PC-9 (cell line): ENCODE data around the gene CUX1. TPM values are rescaled to one million over a fixed set of nuclear protein-coding genes. Genes with fewer than 3 reads are reported as not detected.

ENCODE experiments used
- BruUV-seq: library from RNA; stranded (reverse); fragments of 400-500 nt; replicated peaks from 2 replicates; lab custom pipeline; 2021; lab: Mats Ljungman, UMichigan
- CTCF ChIA-PET: fragments of 300-600 bp; sonication (Branson Sonifier 250); formaldehyde crosslinking; loops from one replicate; lab custom pipeline; 2022; ENCODE audit warnings: antibody characterized with exemption; lab: Charles Lee
- POLR2A ChIA-PET: fragments of 300-600 bp; sonication (Branson Sonifier 250); formaldehyde crosslinking; loops from one replicate; lab custom pipeline; 2022; ENCODE audit warnings: antibody characterized with exemption; ENCODE audit not compliant: unreplicated experiment; lab: Charles Lee
- DNase-seq, 2 experiments: peaks; one replicate each; pipeline versions ENCODE4 v3.0.0 to v3.0.0-alpha.2; 2015 to 2022; ENCODE audit warnings: mixed read lengths in 1 of 2
- H2AFZ ChIP-seq: fragments of 200-600 bp; sonication (generic); 2 replicates; pipeline ENCODE4 v1.8.1; 2017; ENCODE audit warnings: antibody characterized with exemption
- H3F3A ChIP-seq: fragments of 200-600 bp; sonication (generic); 2 replicates; pipeline ENCODE4 v1.8.1; 2017; ENCODE audit warnings: antibody characterized with exemption, mild to moderate bottlenecking, low read depth; ENCODE audit not compliant: insufficient read depth
- H3K27ac ChIP-seq: fragments of 200-600 bp; sonication (generic); 2 replicates; pipeline ENCODE4 v1.6.1; 2016; ENCODE audit warnings: mixed run types
- H3K27me3 ChIP-seq: fragments of 200-600 bp; sonication (generic); 2 replicates; pipeline ENCODE4 v1.6.1; 2016; ENCODE audit warnings: low read depth, mixed run types; ENCODE audit not compliant: insufficient read depth
- H3K36me3 ChIP-seq: fragments of 200-600 bp; sonication (generic); 2 replicates; pipeline ENCODE4 v1.6.1; 2016; ENCODE audit warnings: low read depth, mixed run types
- H3K4me1 ChIP-seq: fragments of 200-600 bp; sonication (generic); replicated peaks from 2 replicates; pipeline ENCODE4 v1.6.1; 2016; ENCODE audit warnings: mixed run types; ENCODE audit not compliant: insufficient read depth
- H3K4me2 ChIP-seq: fragments of 200-600 bp; sonication (generic); 2 replicates; pipeline ENCODE4 v1.6.1; 2017; ENCODE audit warnings: mixed run types
- H3K4me3 ChIP-seq: fragments of 200-600 bp; sonication (generic); 2 replicates; pipeline ENCODE4 v1.6.1; 2016; ENCODE audit warnings: mixed run types
- H3K79me2 ChIP-seq: fragments of 200-600 bp; sonication (generic); 2 replicates; pipeline ENCODE4 v1.6.1; 2017; ENCODE audit warnings: low read depth, mixed run types
- H3K9me2 ChIP-seq: fragments of 200-600 bp; sonication (generic); 2 replicates; pipeline ENCODE4 v1.8.1; 2017; ENCODE audit warnings: mild to moderate bottlenecking; ENCODE audit not compliant: insufficient read depth
- H3K9me3 ChIP-seq: fragments of 200-600 bp; sonication (generic); 2 replicates; pipeline ENCODE4 v1.8.1; 2016; ENCODE audit warnings: low read depth; ENCODE audit not compliant: insufficient read depth
- H4K20me1 ChIP-seq: fragments of 200-600 bp; sonication (generic); 2 replicates; pipeline ENCODE4 v1.8.1; 2017; ENCODE audit not compliant: insufficient read depth
- CTCF ChIP-seq: fragments of 200-600 bp; sonication (generic); conservative IDR thresholded peaks from 2 replicates; pipeline ENCODE4 v1.6.1; 2017; ENCODE audit warnings: mixed run types, antibody characterized with exemption, mild to moderate bottlenecking, moderate library complexity
- EZH2 ChIP-seq: fragments of 200-600 bp; sonication (generic); IDR thresholded peaks from 2 replicates; pipeline ENCODE4 v1.8.0; 2017; ENCODE audit warnings: antibody characterized with exemption, low read depth
- intact Hi-C: fragments of 100-400 bp; cut with micrococcal nuclease; formaldehyde crosslinking; loops from one replicate; pipeline ENCODE4 v1.10.0; 2022; ENCODE audit not compliant: unreplicated experiment
- total RNA-seq: library from RNA; stranded (reverse); gene quantifications from 2 replicates; pipeline ENCODE4 v1.2.3, GENCODE V29; 2021

Gene CUX1
- total RNA-seq, 1 experiment from 2014 or later, result 83.3 TPM

- intact Hi-C loops, result loop anchor here (2.0 to 5.0 kb wide), 2 partner anchors 25 to 75 kb away; no protein-coding TSS in a partner anchor
- BruUV-seq, result no TSS peak
- H3K36me3 ChIP-seq, result no peaks in the 10 kb centered on the region
- H3F3A ChIP-seq, result peaks cover 10% of the 10 kb centered on the region; the same call in 1 of the 2 replicates
- 0 out of 2 replicates have a peak, but pooled peaks cover 5% of the 10 kb centered on the region for H3K4me1 ChIP-seq
- peak overlapping the region; percentile 89 for H2AFZ ChIP-seq
- H3K9me2 ChIP-seq, result no peaks in the 10 kb centered on the region
- H4K20me1 ChIP-seq, result no peaks in the 10 kb centered on the region
- CTCF ChIA-PET, result no interaction called here
- no peaks in the 10 kb centered on the region for H3K9me3 ChIP-seq
- H3K4me2 ChIP-seq, result peak overlapping the region; percentile 97
- DNase-seq, result peak in 1 of 2 experiments; percentile 47
- no peak overlapping the region for H3K27ac ChIP-seq
- TF ChIP-seq CTCF, result no peak
- TF ChIP-seq EZH2, result no peak
- no peaks in the 10 kb centered on the region for H3K79me2 ChIP-seq
- POLR2A ChIA-PET, result interaction anchor here (0.7 to 1.0 kb wide), 2 partner anchors 76 to 109 kb away, joined by 3 to 6 read pairs; partner anchors contain the start of gene PRKRIP1
- no peaks in the 10 kb centered on the region for H3K27me3 ChIP-seq
- peak overlapping the region; percentile 88 for H3K4me3 ChIP-seq
Measured at GRCh38 chr7:102287111-102287980, 469.9 kb downstream of the CUX1 start.

GRCh38 chr7:102287981-102288278 lies 470.5 kb downstream of the CUX1 start:
- Histone ChIP-seq H3K36me3 (no peaks in the 10 kb centered on the region), H2AFZ (peak overlapping the region; percentile 89), H4K20me1 (no peaks in the 10 kb centered on the region), H3K4me1 (0 out of 2 replicates have a peak, but pooled peaks cover 5% of the 10 kb centered on the region), H3K27ac (no peak overlapping the region), H3K4me3 (peak overlapping the region; percentile 88), H3K9me2 (no peaks in the 10 kb centered on the region), H3K27me3 (no peaks in the 10 kb centered on the region), H3F3A (peaks cover 10% of the 10 kb centered on the region; the same call in 1 of the 2 replicates), H3K9me3 (no peaks in the 10 kb centered on the region), H3K79me2 (no peaks in the 10 kb centered on the region), H3K4me2 (peak overlapping the region; percentile 97)
- no peak for TF ChIP-seq EZH2
- no peak for TF ChIP-seq CTCF
- ChIA-PET CTCF (no interaction called here), POLR2A (interaction anchor here (0.7 kb wide), 1 partner anchor 108 kb away, joined by 3 read pairs; the partner anchor contains the start of gene PRKRIP1)
- intact Hi-C loops, result loop anchor here (2.0 to 5.0 kb wide), 2 partner anchors 25 to 74 kb away; no protein-coding TSS in a partner anchor
- TSS peak; percentile 17 for BruUV-seq
- no peak for DNase-seq

DNA sequence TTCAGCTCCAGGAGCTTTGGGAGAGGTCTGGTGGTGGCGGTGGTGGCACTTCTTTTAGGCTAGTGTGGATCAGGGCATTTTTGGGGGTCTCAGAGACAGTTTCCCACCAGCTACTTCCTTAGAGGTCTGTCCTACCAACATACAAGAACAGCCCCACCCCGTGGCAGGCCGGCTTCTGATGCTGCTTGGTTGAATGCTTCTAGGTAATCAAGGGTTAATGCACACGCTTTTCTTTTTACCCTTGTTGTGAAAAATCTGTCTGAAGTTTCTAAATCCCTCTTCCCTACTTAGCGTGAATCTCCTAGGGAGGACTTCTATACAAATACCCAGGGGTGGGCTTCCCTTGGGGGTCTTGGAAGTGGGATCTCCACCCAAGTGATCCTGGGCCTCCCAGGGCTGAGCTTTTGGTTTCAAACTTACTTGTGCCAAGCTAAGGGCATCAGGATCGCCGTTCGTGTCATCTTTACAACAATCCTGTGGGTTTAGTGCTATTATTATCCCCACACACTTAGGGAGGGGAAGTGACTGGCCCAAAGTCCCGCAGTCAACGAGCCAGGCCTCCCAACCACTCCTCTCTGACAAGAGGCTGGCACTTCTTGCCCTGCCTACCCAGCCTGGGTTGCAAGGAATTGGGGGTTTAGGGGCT lies 471.0 kb downstream of the CUX1 start:
- POLR2A ChIA-PET, result interaction anchor here (0.7 kb wide), 1 partner anchor 108 kb away, joined by 3 read pairs; the partner anchor contains the start of gene PRKRIP1
- Histone ChIP-seq H3K27ac (no peak overlapping the region), H4K20me1 (no peaks in the 10 kb centered on the region), H3K4me3 (peak overlapping the region; percentile 88; the same call in 1 of the 2 replicates), H3K4me1 (0 out of 2 replicates have a peak, but pooled peaks cover 5% of the 10 kb centered on the region), H3K9me3 (no peaks in the 10 kb centered on the region), H3F3A (peaks cover 10% of the 10 kb centered on the region; the same call in 1 of the 2 replicates), H3K9me2 (no peaks in the 10 kb centered on the region), H3K79me2 (no peaks in the 10 kb centered on the region), H2AFZ (no peak overlapping the region), H3K27me3 (no peaks in the 10 kb centered on the region), H3K4me2 (peak overlapping the region; percentile 97), H3K36me3 (no peaks in the 10 kb centered on the region)
- no peak for DNase-seq
- no peak for TF ChIP-seq EZH2
- no peak for TF ChIP-seq CTCF
- BruUV-seq, result no TSS peak
- CTCF ChIA-PET, result no interaction called here
- intact Hi-C loops, result loop anchor here (5.0 kb wide), 1 partner anchor 74 kb away; no protein-coding TSS in a partner anchor
